ENCODE results near the gene MPDZ. TPM values are rescaled to one million over a fixed set of nuclear protein-coding genes. Genes with fewer than 3 reads are reported as not detected.

Gene MPDZ
- total RNA-seq, 1 donor, result 41.0 TPM

DNA sequence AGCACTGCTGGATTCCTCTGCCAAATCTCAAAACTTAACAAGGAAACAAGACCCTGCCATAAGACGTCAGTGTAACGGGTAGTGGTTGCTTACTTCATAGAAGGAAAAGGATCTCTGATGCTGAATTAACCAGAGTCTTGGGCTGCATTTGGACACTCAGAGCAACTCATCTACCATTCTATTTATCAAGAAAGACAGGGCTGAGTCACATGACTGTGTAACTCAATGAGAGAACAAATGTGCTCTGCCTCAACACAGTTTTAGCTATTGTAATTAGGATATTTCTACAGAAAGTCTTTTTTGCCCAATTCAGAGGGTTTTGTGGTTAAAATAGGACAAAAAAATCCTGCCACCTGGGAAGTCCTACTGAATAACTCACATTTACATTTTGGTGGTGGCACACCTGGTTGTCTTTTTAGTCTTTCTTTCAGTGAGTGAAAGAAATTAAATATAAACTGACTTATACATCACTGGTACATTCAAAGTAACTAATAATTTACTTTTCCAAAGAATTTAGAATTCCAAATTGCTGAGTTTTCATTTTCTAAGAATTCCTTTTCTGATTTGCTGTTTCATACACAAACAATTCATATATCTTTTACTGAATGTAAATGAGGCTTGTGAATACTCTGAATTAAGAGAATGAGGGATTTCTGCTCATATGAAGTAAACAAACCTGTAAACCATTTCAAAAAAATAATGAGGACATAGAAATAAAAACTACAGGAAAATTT, 104.4 kb downstream of the MPDZ start:
- DNase-seq (ENCODE audit: low read depth), result no peak

DNA sequence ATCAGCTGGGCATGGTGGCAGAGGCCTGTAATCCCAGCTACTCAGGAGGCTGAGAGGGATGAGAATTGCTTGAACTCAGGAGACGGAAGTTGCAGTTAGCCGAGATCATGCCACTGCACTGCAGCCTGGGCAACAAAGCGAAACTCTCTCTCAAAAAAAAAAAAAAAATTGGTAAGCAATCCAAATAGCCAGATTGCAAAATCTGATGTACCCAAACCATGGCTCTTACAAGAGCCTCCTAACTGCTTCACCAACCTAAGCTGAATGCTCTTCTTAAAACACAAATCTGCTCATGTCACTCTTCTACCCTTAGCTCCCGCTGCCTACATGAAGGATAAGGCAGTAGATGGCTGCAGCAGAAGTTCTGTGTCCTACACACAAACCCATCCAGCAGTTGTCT, 105.9 kb downstream of the MPDZ start:
- H3K4me3 ChIP-seq (ENCODE audit: low read depth, low read length), result no peak overlapping the region
- TF ChIP-seq, protein P1, sequence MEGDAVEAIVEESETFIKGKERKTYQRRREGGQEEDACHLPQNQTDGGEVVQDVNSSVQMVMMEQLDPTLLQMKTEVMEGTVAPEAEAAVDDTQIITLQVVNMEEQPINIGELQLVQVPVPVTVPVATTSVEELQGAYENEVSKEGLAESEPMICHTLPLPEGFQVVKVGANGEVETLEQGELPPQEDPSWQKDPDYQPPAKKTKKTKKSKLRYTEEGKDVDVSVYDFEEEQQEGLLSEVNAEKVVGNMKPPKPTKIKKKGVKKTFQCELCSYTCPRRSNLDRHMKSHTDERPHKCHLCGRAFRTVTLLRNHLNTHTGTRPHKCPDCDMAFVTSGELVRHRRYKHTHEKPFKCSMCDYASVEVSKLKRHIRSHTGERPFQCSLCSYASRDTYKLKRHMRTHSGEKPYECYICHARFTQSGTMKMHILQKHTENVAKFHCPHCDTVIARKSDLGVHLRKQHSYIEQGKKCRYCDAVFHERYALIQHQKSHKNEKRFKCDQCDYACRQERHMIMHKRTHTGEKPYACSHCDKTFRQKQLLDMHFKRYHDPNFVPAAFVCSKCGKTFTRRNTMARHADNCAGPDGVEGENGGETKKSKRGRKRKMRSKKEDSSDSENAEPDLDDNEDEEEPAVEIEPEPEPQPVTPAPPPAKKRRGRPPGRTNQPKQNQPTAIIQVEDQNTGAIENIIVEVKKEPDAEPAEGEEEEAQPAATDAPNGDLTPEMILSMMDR (IDR thresholded peaks at IDR 0.05; ENCODE audit: insufficient read depth, low read length), result no peak
- no peak for DNase-seq (ENCODE audit: low read depth)

More for the DNA sequence above, 104.4 kb downstream of the MPDZ start:
- TF ChIP-seq, protein P1 (IDR thresholded peaks at IDR 0.05; ENCODE audit: insufficient read depth, low read length), result no peak
- no peak overlapping the region for H3K4me3 ChIP-seq (ENCODE audit: low read depth, low read length)

DNA sequence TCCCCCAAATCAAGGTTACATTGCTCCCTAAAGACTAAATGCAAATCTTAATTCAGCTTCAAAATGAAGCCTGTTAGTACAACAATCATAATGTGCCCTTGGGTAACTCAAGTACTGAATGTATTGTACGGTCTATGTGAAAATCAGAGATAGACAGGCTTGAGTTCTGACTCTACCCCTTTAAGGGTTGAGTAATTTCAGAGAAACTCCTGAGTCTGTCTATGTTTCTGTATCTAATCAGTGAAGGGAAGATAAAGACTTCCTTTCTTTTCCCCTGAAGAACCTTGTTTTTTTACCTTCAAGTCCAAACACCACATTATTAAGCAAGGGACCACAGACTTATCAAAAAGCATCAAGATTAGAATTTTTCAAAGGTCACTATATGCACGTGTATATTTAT, 108.2 kb downstream of the MPDZ start:
- DNase-seq (ENCODE audit: low read depth), result peak; percentile 65
- no peak overlapping the region for H3K4me3 ChIP-seq (ENCODE audit: low read depth, low read length)
- TF ChIP-seq, protein P1 (IDR thresholded peaks at IDR 0.05; ENCODE audit: insufficient read depth, low read length), result no peak

DNA sequence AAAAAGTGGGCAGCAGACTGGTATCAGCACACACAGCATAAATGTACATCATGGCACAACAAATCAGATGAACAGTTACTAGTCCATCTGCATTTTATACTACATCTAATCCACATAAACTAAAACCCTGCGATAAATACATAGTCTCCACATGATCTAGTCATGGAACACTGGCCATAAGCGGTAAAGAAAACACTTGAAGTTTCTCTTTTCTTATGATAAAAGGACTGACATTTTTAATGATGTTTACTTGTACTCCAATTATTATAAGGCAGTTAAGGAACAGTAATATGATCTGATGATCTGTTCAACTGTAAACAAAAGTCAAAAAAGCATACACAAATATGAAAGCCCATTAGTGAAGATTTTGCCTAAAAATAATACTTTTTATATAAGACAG, 112.5 kb downstream of the MPDZ start:
- no peak overlapping the region for H3K4me3 ChIP-seq (ENCODE audit: low read depth, low read length)
- TF ChIP-seq, protein P1 (IDR thresholded peaks at IDR 0.05; ENCODE audit: insufficient read depth, low read length), result no peak
- no peak for DNase-seq (ENCODE audit: low read depth)

DNA sequence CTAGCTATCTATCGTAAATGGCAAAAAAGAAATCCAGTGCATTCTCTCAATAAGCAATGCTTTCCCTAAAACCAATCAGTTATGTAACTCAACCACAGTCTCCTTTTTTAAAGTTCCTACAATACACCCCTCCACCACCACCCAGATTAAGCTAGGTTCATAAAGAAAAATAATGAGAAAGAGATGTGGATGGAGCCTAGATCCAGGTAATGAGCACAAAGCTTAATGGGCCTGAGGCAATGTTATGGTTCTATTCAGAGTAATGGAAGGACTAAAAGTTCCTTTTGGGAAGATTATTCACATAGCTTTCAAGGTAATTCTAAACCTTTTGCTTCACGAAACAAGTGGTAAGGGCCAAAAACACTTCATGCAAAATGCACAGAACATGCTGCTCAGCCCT, 113.5 kb downstream of the MPDZ start:
- no peak for DNase-seq (ENCODE audit: low read depth)
- TF ChIP-seq, protein P1 (IDR thresholded peaks at IDR 0.05; ENCODE audit: insufficient read depth, low read length), result no peak
- no peak overlapping the region for H3K4me3 ChIP-seq (ENCODE audit: low read depth, low read length)

DNA sequence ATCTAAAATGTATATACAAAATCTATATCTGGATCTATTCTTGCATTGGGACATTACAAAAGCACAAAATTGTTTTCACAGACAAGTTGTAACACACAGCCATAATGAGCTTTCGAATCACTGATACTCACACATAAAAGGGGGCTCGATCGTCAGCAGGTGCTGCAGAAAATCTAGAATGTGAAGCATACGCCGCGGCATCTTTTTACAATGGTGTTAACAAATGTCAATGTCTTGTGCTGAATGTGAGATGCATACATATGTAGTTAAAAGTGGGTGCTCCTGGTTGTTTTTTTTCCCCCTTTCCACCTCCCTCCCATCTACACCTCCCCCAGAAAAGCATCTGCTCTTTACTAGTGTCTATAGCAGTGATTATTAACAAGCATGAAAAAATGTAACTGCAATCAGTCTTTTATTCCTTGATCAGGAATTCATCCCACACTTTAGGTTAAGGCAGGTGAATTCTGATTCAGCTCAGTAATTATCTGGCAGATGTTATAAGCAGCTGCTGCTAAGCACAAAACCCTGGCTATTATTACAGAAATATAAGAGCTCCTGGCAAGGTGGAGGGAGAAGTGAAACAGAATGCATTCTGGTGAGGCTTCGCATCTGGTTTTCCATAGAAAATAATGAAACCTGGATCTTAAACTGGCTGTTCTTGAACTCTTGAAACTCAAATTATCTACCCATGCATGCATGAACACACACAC, 114.1 kb downstream of the MPDZ start:
- DNase-seq (ENCODE audit: low read depth), result no peak
- TF ChIP-seq, protein P1 (IDR thresholded peaks at IDR 0.05; ENCODE audit: insufficient read depth, low read length), result no peak
- no peak overlapping the region for H3K4me3 ChIP-seq (ENCODE audit: low read depth, low read length)
